SW 1271 (cell line): ENCODE data around the gene C13orf46.
"Not testable (repeated sequence)": the region's sequence is repeated elsewhere in the genome, so short reads cannot be mapped to it uniquely, and the experiment has no call there.

ENCODE experiments used
- DNase-seq, 2 experiments: peaks; one replicate each; lab custom pipeline; 2025; lab: John Stamatoyannopoulos, UW

The C13orf46 gene

DNA sequence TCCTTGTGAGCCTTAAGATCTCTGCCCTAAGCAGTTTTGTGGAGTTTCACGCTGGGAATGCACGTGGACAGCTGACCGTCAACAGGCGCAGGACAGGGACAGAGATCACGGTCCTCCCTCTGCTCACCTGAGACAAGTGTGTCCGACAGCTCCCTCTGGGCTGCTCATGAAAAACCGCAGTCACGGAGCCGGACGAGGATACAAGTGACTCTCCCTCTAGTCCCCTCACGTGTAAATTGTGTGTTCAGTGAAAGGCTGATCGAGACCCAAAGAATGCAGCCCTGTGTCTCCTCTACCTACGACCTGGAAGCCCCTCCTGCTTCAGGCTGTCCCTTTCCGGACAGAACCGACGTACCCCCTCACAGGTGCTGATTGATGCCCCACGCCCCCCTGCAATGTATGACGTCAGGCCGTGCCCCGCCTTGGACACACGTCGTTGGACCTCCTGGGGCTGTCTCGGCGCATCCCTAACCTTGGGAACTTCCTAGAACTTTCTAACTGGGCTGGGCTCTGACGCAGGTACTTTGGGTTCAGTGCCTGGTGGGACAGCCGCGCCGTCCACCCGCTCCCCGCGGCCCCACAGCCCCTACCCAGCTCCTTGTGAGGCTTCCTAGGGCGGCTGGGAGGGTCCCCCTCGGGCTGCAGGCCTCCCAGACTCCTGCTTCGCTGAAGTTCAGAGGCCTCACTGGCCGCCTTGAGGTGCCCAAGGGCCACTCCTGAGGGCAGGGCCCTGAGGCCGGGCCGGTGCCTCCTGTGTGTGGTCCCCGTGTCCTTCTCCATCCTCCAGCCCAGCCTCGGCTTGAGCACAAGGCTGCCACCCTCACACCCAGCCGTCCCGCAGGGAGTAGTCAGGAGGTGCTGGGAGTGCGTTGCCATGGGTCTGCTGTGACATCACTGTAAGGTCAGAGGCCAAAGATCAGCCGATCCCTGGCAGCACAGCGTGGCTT, at the start of gene C13orf46:
Gene C13orf46 (minus strand): TSS at position 859 of the 947 bp plus-strand sequence. CDS start 79 bp downstream, at position 780.
- DNase-seq, result no peak

DNA sequence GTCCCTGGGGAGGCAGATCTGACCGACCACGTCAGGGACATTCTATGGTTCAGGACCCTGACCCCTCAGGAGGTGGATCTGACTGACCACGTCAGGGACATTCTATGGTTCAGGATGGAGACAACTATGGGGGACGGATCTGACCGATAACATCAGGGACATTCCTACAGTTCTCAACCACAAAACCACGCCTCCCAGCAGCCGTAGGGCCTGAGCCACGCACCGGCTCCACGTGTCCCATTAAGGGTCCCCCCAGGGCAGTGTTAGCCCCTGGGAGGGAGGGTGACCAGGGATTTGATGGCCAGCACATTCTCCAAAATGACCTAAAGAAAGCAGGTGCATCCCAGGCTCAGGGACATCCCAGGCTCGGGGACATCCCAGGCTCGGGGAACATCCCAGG, 49.0 kb upstream of the C13orf46 start:
- no peak for DNase-seq

DNA sequence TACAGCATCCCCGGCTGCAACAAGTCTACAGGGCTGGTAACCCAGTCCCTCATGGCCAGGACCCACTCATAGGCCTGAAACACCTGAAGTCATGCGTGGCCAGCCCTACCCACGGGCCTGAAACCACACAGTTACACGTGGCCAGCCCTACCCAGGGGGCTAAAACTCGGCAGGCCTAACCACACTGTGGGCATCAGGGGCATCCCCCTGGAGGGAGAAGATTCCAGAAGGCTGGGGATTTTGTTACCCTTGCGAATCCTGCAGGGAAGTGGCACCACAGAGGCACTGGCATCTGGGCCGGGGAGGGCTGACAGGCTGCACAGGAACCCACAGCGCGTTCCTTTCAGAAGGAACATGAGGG, 48.4 kb upstream of the C13orf46 start:
- DNase-seq, result no peak

DNA sequence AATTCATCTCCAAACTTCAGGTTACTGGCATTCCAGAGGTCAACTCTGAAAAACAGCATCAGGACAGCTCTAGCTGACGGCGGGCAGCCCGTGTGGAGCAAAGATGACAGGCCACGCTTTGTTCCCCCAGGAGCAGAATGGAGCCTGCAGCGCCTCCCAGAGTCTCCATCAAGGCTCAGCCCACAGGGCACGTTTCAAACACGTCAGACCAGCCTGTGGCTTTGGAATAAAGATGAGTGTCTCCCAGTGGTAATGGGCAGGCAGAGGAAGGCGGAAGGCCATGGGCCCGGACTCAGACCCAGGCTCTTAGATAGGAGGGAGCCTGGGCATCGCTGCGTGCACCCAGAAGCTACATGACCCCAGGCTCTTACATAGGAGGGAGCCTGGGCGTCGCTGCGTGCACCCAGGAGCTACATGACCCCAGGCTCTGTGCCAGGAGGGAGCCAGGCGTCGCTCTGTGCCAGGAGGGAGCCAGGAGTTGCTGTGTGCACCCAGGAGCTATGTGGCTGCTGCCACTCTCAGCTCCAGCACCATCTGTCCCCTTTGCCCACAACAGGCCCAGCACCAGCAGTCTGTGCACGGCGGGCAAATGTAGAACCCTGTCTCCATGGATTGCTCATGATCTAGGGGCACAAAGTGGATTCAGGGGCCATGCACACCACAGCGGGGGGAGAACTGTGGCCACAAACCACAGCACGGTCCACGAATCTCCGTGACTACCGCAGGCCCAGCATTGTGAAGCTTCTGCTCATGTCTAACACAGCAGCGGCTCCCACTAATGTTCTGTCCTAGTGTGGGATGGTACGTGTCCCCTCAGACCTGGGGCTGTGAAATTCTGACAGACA, 47.8 kb upstream of the C13orf46 start:
- no peak for DNase-seq

DNA sequence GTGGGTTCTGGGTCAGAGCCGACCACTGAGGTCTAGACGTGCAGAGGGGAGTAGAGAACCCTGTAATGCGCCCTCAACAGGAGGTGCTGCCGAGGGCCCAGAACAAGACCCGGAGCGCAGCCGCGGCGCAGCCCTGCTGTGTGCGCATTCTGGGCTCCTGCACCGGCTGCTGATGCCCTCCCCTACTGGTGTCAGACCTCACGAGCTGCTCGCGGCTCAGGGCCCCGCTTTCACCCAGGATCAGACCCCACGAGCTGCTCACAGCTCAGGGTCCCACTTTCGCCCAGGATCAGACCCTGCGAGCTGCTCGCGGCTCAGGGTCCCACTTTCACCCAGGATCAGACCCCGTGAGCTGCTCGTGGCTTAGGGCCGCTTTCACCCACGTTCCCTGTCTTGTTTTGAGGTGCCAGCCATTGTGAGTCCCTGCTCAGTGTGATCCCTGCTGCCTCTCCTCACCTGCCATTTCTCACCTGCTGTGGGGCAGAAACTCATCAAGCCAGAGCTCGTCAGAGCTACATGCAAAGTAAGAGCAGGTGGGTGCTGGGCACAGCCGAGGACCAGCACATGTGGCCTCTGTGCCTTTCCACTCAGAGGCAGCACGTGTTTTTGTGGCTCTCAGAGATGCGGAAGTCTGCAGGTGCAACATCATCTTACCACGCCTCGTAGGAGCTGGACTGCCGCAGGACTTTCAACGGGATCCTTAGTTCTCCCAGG, 47.0 kb upstream of the C13orf46 start:
- DNase-seq, result no peak

DNA sequence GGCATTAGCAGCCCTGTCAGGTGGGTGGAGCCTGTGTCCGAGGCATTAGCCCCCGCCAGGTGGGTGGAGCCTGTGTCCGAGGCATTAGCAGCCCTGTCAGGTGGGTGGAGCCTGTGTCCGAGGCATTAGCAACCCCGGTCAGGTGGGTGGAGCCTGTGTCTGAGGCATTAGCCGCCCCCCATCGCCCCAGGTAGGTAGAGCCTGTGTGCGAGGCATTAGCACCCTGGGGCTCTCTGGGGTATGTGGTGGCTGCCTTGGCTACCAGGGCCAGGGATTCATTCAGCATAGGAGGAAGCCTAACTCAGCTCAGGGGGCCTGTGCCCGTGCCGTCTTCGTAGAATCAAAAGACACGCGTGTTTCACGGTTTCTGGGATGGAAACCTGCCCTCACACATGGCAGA, 46.3 kb upstream of the C13orf46 start:
- not testable (repeated sequence) for DNase-seq

DNA sequence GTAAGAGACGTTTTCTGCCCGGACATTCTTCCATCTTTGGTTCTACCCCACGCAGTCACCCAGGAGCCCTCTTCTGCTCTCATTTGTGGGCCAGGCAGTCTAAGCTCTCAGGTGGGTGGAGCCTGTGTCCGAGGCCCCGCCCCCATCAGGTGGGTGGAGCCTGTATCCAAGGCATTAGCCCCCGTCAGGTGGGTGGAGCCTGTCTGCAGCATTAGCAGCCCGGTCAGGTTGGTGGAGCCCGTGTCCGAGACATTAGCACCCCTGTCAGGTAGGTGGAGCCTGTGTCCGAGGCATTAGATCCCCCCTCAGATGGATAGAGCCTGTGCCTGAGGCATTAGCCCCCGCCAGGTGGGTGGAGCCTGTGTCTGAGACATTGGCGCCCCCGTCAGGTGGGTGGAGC, 45.5 kb upstream of the C13orf46 start:
- no peak for DNase-seq

DNA sequence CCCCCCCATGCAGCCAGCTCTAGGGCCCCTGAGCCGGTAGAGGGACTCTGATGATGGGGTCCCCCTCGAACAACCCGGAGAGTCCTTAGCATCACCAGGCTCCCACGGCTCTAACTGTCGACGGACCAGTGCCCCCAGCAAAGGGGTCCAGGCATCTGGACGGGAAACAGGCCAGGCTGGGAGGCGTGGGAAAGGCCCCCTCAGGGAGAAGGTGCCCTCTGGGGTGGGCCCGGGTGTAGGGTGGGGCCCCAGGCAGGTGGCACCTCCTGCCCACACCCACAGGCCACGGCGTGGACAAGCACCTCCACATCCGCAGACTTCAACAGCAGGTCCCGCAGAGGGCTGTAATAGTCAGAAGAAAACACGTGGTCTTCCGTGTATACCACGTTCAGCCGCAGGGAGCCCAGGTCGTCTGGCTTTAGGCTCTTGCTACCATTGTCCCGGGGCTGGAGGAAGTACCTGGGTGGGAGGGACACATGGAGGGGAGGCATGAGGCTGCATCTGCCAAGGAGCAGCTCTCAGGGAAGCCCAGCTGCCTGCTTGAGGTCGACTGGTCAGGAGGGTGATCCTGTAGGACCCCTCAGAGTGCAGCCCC, 44.7 kb upstream of the C13orf46 start:
- DNase-seq, result no peak

DNA sequence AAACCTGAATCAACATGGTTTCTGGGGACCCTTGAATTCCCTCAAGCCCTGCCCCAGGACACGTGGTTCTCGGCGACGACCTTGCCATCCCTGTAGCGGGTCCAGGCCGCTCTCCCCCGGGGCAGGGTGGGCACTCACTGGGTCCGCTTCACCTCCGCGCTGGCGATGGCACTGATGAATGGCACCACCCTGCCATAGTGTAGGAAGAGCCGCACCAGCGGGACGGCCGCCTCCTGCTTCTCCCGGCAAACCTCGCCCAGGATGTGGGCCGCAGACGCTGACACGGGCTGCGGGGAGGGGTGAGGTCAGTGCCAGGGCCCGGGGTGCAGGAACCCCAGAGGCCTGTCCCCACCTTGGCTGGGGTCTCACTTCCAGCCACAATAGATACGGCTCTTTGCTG, 44.1 kb upstream of the C13orf46 start:
- no peak for DNase-seq

DNA sequence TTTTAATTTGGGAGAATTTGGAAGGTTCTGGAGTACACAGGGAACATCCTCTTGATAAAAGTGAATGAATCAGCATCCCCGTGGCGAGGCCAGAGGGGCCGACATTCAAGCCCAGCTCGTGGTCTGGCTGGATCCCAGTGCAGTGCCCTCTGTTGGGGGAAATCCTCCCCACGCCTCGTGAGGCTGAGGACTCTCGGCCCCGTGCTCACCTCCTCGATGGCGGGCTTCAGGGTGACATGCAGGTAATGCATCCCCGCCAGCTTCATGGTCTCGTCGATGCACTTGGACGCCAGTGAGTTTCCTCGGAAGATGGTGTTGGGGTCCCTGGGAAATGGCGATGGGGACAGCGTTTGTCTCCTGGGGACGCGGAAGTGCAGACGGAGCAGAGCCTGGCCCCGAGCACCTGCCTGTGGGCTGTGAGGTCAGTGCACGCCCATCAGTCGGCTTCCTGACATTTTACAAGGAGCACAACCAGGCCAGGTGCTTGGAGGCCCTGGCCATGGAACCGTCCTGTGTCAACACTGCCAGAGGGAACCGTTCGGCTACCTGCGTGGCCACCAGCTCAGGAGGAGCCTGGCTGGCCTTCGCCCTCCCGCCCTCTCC, 43.3 kb upstream of the C13orf46 start:
- DNase-seq, result no peak

DNA sequence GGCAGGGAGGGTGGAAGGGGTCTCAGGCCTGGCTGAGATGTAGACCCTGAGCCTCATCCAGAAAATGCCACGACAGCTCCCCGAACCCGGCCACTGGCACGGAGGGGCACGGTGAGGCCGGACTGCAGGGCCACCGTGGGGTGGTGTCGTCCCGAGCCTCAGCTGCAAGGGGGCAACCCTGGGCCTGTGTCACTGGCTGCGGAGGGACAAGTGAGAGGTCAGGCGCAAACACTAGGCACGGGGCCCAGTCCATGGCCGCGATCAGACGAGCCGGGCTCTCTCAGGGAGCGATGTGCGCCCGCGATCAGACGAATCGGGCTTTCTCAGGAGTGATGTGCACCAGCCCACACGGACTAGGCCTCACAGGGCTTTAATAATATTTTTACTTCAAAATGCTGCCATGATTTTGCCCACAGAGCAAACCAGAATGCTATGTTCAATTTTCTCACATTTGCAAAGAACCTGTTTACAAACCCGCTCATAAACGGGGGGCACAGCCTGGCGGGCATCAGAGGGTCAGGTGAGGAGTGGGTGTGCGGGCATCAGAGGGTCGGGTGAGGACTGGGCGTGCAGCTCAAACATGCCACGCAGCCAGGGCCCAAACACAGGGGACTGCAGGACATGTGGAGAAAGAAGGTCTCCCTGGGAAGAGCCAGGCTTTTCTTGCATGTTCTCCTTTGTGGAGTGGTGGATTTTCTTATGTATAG, 42.6 kb upstream of the C13orf46 start:
- no peak for DNase-seq

DNA sequence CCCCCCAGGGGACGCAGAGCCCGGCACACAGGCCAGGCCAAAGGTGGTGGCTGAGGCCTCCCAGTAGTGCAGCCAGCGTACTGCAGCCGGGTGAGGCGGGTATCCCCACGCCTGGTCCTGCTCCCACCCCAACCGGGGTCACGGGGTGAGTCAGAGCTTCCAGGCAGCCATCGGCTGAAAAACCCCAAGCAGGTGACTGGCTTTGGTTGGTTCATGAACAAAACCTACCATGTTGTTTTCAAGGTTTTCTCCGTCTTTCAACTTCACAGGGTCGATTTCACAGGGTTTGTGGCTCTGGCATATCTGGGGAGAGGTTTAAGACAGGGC, 42.1 kb upstream of the C13orf46 start:
- no peak for DNase-seq

DNA sequence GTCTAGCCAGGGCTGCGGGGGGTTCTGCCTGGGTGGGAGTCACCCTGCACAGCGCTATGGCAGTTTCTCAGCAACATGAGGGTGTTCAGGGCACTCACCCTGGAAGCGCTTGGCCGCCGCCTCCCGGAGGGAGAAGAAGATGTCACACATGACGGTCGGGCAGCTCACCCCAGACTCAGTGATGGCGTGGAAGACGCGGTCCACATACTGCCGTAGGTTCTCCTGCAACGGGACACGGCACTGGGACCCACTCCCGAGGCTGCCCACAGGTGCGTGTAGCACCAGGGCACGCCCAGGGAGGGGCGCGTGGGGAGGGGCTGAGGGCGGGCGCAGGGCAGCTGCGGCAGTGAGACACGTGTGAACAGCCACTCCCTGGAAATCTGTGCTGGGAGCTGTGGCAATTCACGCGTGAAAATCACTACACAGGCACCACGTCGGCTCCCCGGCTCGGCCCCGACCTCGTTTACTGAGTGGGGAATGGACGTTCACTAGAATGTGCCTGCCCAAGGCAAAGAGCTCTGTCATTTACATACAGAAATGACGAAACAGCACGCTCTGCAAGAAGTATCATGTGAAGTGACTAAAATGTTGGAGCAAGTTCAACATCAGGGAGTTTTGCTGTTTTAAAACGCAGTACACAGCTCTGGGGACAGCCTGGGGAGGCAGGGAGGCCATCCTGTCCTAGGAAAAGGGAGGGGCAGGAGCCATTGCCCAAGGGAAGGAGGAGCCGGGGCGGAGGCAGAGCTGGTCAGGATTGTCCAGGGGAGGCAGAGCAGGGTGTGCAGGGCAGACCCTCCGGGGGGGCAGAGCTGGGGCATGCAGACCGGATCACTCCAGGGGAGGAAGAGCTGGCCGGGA, 41.5 kb upstream of the C13orf46 start:
- DNase-seq, result no peak

DNA sequence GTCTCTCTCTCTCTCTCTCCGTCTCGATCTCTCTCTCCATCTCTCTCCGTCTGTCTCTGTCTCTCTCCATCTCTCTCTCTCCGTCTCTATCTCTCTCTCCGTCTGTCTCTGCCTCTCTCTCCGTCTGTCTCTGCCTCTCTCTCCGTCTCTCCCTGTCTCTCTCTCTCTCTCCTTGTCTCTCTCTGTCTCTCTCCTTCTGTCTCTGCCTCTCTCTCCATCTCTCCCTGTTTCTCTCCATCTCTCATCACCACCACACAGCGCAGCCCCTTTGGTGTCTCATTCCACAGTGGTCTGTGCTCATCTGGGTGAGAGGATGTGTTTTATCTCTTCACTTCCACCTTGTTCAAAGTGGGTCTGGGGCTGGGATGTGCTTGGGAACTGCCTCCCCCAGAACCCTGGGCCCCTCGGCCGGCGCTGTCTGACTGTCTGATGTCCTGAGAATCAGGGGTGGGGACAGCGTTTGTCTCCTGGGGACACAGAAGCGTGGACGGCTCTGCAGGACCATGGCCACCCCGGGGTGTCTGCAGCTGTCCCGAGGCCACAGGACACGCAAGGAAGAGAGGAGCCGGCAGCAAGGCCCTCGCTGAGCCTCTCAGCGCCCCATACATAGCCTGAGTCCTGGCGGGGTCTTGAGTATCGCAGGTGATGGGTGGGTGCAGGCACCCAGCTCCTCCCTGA, 40.2 kb upstream of the C13orf46 start:
- DNase-seq, result no peak

DNA sequence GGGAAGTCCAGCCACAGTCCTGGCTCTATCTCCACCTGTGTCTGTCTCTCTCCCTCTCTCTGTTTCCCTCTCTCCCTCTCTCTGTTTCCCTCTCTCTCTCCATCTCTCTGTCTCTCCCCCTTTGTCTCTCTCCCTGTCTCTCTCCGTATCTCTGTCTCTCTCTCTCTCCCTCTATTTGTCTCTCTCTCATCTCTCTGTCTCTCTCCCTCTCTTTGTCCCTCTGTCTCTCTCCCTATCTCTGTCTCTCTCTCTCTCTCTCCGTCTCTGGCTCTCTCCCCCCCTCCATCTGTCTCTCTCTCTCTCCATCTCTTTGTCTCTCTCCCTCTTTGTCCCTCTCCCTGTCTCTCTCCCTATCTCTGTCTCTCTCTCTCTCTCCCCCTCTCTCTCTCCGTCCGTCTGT, 39.5 kb upstream of the C13orf46 start:
- DNase-seq, result no peak

DNA sequence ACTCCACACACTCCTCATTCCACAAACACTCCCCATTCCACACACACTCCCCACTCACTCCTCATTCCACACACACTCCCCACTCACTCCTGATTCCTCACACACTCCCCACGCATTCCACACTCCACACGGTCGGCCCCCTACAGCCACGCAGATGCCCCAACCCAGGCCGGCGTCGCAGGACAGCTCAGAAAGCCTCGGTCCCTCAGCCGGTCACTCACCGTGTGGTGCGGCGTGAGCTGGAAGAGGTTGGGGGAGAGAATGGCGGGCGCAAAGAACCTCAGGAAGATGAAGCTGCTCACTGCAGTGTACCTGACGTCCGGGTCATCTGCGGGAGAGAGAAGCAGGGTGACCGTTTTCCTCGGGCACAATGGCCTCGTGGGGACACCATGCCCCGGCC, 39.0 kb upstream of the C13orf46 start:
- no peak for DNase-seq

DNA sequence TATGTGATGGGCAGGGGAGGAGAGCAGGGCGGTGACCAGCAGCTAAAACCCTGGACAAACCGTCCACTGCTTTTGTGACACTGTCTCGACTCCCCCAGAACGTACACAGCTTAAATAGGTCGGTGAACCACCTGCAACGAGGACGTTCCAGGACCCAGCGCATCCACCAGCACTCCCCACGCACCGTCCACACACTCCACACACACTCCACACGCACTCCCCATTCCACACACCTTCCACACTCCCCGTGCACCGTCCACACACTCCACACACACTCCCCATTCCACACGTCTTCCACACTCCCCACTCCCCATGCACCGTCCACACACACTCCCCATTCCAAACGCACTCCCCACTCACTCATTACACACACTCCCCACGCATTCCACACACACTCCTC, 38.3 kb upstream of the C13orf46 start:
- DNase-seq, result no peak

DNA sequence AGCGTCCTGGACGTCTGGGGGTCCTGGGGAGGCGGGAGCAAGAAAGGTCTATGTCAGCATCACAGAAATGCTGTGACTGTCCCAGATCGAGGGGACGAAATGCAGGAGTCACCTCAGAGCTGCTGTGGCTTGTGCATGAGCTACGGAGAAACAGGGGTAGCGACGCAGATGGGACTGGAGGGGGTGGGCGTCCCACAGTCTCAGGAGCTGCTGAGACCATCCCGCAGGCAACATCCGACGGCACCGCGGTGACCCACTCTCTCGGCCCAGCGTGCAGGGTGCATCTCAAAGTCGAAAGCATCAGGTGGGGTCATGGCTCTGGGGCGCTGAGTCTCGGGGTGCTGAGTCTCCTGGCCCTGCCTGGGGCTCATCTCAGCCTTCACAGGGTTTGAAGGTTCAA, 37.4 kb upstream of the C13orf46 start:
- no peak for DNase-seq

DNA sequence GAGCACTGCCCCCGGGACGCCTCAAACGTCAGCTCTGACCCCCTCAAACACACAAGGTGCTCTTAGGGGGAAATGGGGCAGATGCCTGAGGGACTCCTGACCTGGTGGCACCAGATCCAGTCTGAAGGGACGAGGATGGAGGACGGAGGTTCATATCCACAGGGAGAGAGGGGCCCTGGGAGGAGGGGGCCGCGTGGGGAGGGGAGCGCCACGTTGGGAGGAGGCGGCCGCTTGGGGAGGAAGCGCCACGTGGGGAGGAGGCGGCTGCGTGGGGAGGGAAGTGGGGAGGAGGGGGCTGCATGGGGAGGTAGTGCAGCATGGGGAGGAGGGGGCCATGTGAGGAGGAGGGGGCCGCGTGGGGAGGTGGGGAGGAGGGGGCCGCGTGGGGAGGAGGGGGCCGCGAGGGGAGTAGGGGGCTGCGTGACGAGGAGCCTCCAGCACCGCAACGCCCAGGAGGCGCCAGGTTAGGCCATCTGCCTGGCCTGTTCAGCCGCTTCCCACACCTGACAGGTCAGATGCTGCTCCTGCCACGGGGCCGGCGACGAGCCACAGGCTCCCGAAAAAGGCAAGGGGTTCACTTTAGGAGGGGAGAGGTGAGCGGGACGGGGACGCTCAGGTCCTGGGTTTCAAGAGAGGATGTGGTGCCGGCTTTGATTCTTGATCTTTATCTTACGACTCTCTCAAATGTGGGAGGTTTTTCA, 36.7 kb upstream of the C13orf46 start:
- no peak for DNase-seq
